Testis (tissue), 2 donors: ENCODE data around the gene PI4KA.

Source experiments
- CTCF ChIP-seq, 3 experiments: fragments of 450-650 bp in 2 of 3; fragments of 200-600 bp in 1 of 3; sonication (generic) in 1 of 3; IDR thresholded peaks; one replicate each; pipeline ENCODE4 v1.5.1; 2016 to 2019; ENCODE audit warnings: antibody characterized with exemption in 3 of 3, mild to moderate bottlenecking in 2 of 3, moderate library complexity in 1 of 3
- POLR2A ChIP-seq: fragments of 450-650 bp; IDR thresholded peaks from one replicate; pipeline ENCODE4 v1.6.1; 2017; ENCODE audit warnings: antibody characterized with exemption, mild to moderate bottlenecking, moderate library complexity

GRCh38 chr22:20673295-20674195 is 185.1 kb downstream of the PI4KA start:
- TF ChIP-seq POLR2A (no peak), CTCF (IDR thresholded peaks at IDR 0.05) (no peak)
